ENCODE data around the gene KDM1A.

Gene KDM1A

DNA sequence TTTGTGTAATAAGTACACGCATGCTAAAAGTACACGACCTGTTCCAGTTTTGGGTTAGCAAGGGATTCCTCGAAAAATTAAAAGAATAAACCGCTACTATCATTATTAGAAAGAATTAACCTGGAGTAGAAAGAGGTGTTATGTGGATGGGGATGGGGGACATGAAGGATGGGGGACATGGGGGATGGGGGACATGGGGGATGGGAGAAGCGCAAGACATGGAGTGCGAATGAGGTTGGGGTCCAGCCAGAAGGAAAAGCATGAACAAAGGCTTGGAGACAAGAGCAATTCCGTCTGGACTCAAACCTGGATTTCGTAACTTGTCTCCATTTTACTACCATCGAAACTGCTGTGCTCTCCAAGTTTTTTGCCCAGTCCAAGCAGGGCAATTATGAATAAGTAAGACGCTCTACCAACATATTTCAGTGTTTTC is 591 bp upstream of the KDM1A start:
- no peak for DNase-seq

DNA sequence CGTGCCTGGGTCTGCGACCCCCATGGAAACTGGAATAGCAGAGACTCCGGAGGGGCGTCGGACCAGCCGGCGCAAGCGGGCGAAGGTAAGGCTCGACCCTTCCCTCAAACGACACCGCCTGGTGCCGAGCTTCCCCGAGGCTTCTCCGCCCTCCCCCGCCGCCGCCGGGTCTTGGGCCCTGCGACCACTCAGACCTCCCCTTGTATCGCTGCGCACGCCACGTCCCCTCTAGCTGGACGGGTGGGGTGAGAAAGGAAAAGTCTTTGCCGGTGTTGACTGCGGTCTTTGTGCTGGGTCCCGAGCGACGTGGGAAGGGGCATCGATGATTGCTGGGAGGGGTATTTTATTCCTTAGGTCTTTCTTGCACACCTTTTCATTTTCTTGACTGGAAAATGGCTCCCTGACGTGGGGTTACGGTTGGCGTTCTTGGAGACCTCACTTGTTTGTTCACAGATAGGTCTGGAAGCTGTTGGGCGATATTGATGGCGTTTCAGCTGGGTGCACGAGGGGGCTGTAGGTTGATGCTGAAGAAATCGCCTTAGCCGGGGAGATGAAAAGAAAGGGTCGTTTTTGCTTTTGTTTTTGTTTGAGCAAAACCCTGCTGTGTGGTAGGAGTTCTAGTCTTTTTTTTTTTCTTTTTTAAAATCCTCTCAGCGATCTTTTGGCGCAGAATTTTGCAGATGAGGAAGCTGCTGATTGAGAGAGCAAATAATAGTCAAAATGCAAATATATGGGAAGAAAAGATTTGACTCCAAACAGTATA is 776 bp downstream of the KDM1A start:
- no peak for DNase-seq

- DNase-seq: no peak
Measured at GRCh38 chr1:23020706-23021405, 1.6 kb downstream of the KDM1A start.

DNA sequence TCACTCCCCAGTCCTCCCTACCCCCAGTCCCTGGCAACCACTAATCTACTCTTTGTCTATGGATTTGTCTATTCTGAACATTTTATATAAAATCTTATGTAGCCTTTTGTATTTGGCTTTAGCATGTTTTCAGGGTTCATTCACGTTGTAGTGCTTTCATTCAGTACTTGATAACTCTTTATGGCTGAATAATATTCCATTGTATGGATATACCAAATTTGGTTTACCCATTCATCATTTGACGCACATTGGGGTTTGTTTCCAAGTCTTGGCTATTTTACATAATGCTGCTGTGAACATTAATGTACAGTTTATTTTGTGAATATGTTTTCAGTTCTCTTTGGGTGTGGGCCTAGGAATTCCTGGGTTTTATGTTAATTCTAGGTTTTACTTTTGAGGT is 2.6 kb downstream of the KDM1A start:
- no peak for DNase-seq

DNA sequence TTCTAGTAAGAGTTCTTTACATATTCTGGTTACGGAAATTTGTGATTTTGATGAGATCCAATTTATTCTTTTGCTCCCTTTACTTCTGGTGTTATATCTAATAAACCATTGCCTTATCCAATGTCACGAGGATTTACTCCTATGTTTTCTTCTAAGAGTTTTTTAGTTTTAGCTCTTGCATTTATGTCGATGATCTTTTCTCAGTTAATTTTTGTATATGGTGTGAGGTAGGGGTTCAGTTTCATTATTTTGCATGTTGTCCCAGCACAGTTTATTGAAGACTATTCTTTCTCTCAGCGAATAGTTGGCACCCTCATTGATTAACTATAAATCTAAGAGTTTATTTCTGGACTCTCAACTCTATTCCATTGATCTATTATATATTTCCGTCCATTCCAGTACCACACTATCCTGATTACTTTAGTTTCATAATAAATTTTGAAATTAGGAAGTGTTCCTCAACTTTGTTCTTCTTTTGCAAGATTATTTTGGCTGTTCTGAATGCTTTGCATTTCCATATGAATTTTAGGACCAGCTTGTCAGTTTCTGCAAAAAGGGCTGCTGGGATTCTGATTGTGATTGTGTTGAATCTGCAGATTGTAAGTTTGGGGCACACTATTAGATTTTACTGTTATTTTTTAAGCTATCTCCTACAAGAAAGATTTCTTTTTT is 4.0 kb downstream of the KDM1A start:
- no peak for DNase-seq

GRCh38 chr1:23026568-23026967 is 7.3 kb downstream of the KDM1A start:
- DNase-seq: no peak

- no peak for DNase-seq
Measured at GRCh38 chr1:23027352-23027907, 8.2 kb downstream of the KDM1A start.

GRCh38 chr1:23029337-23029736 is 10.1 kb downstream of the KDM1A start:
- DNase-seq: no peak

DNA sequence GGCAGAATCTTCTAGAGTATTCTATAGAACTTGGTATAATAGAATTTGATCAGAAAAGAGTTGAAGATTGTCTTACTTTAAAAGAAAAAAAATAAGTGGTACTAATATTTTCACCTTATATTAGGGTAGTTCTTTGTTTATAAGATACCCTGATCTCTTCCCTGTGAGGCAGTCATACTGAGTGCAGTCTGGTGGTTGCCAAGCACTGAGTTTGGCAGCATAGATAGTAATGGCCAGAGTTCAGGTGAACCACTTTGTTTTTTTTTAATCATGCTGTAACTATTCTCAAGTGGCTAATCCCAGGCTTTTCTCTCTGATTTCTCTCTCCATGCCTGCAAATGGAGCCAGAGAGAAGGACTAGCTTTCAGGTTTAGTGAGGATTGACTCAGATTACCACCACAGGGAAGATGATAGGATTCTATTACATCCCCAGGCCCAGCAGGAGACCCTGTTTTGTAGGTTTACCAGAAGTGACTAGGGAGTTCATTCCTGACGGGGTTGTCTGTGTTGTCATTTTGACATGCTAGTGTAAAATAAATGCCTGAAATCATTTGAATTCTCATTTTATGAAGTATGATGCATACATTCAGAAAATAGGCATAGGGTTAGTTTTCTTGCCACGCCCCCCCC is 16.7 kb downstream of the KDM1A start:
- no peak for DNase-seq

- no peak for DNase-seq
Measured at GRCh38 chr1:23037081-23037740, 17.9 kb downstream of the KDM1A start.

DNA sequence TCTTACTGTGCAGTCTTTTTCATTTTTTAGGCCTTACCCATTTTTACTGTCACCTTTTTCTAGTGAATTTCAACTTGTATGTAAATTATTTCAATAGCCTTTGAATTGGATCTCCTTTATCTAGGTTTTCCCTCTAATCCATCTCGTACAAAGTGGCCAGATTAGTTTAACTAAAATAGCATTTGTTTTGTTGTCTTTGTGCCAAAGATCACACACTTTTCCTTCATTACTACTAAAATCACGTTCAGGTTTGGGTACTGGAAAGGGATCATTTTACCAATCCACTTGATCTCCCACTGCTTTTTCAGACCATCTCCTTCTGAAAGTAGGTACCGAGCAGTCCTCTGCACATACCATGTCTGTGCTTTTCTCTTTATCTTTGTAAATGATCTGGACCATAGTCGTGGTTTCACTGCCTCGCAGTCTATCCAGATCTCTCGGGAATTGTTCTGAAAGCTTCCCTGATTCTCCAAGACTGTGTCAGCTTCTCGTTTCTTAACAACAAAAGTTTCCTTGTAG is 20.1 kb downstream of the KDM1A start:
- DNase-seq: no peak

DNA sequence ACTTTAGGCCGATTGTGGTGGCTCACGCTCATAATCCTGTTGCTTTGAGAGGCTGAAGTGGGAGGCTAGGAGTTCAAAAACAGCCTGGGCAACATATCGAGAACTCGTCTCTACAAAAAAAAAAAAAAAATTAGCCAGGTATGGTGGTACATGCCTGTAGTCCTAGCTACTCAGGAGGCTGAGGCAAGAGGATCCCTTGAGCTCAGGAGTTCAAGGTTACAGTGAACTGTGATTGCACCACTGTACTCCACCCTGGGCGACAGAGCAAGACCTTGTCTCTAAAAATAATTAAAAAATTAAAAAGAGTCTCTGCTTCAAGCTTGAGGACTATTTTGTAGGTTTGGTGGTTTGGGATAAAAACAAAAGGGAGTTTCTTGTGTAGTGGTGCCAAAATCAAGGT is 21.2 kb downstream of the KDM1A start:
- no peak for DNase-seq

GRCh38 chr1:23044035-23044434 is 24.8 kb downstream of the KDM1A start:
- no peak for DNase-seq

GRCh38 chr1:23050201-23050600 is 30.9 kb downstream of the KDM1A start:
- DNase-seq: no peak

DNA sequence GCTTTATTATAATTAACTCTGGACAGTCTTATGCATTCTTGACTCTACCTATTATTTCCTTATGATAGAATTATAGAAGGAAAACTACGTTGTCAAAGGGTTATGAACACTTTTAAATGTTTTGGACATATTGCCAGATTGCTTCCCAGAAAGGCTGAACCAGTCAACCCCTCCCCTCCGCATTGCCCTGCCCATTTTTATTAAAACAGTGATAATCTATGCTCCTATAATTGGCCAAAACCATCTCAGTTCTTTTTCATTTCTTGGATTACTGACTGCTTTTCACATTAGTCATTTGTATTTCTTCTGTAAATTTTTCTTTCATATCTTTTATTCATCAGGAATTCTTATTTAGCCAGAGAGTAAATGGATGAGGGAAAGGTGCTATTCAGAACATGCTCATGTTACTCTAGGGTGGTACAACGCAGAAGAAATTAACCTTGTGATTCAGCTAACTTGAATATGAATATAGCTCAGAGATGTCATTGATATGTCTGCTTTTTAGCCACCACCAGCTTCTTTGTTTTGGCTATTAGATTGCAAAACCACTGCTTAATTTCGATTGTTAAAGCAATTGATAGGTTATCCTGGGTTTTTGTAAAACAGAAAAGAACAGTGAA is 32.1 kb downstream of the KDM1A start:
- no peak for DNase-seq

- DNase-seq: no peak
Measured at GRCh38 chr1:23057301-23057700, 38.0 kb downstream of the KDM1A start.

GRCh38 chr1:23062271-23062670 is 43.0 kb downstream of the KDM1A start:
- DNase-seq: no peak

DNA sequence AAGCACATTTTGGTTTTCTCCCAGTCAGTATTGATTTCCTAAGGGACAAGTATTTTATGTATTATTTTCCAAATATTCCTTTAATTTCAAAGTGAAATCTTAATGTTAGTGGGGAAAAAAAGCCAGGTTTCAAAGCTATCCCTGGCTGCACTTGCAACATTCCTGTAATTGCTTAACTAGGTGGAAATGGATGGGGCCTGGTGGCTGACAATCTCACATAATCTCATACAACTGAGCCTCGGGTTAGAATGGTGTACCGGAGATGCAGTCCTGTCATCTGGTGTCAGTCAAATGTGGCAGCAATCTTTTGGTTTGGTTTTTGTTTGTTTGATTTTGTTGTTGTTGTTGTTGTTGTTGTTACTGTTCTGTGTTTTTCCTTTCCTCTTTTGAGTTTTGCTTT is 46.1 kb downstream of the KDM1A start:
- no peak for DNase-seq

DNA sequence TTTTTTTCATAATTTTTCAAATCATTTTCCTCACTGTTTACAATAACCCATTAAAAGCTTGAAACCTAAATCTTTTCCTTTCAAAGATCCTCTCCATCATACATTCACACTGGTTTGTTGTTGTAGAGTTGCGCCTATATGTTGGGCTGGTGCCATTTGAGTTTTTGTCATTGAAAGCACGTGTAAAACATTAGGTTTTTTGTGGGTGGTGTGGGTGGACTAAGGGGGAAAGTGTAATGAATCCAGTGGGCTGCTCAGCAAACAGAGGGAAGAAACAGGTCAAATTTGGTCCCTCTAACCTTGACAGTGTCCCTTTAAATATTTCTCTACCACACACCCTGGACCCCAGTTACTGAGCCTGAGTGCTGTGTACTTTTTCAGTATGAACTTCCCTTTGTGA is 46.8 kb downstream of the KDM1A start:
- DNase-seq: no peak

GRCh38 chr1:23069149-23069548 is 49.9 kb downstream of the KDM1A start:
- DNase-seq: no peak

DNA sequence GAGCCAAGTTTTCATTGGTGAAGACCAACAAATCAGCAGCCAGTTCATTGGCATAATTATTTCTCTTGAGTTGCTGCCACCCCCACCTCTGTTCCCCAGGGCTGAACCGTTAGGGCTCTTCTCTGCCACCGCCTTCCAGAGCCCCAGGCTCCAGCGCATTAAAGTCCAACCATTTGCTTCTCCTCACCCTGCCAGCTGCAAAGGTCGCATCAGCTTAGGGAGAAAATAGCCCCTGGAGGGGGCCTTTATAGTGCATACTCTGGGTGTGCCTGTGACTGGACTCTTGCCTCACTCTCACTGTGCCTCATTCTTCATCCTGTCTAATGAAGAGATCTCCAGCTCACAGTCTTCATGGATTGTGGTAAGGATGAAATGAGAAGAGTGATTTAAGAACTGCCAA is 50.4 kb downstream of the KDM1A start:
- no peak for DNase-seq

DNA sequence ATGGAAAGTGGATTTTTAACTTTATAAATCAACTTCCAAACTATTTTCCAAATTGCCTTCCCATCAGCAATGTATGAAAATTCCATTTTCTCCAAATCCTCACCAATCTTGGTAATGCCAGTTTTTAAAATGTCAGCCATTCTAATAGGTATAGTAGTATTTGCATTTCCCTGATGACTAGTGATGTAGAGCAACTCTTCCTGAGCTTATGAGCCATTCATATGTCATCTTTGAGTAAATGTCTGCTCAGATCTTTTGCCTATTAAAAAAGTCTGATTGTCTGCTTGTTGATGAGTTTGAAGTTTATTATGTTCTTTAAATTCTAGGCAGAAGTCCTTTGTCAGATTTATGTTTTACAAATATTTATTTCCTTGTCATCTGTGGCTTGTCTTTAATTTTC is 54.7 kb downstream of the KDM1A start:
- no peak for DNase-seq
